ENCODE measurements around the gene MAP4K2.

DNA sequence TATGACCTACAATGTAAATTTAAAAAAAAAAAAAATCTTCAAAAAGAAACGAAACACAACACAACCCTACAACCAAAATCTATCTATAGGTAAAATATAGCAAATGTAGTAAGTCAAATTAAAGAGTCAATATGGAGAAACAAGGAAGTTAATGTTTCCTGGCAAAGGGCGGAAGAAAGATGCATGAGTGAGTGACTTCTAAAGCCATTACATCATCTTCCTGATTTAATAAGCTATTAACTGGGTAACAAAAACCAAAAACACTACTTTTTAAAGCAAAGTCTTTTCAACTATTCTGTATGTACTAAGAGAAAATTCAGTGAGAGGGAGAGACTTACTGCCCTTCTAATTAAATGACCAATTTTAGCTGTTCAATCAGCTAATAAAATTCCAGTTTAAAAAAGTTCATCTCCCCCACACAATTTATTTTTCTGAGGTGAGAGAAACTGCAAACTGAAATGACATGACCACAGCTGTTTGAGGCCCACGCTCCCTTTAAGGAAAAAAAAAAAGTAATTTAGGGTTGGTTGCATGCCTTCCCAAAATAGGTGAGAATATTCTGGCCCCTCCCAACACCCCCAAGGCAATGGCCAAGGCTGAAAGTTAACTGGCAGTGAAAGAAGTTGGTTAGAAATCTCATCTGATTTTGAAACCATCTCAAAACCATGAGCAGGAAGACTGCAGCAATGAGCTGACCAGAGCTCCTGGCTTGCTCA is 30.6 kb downstream of the MAP4K2 start:
- TF ChIP-seq RAD21 (IDR thresholded peaks at IDR 0.05; ENCODE audit: low read depth) (no peak), EP300 (IDR thresholded peaks at IDR 0.05; ENCODE audit: borderline replicate concordance) (no peak), TCF12 (IDR thresholded peaks at IDR 0.05; ENCODE audit: low read depth) (no peak), TAF1 (IDR thresholded peaks at IDR 0.05; ENCODE audit: low read depth) (no peak), CREB1 (IDR thresholded peaks at IDR 0.05; ENCODE audit: low read depth) (no peak), CEBPB (IDR thresholded peaks at IDR 0.05) (no peak), TEAD4 (IDR thresholded peaks at IDR 0.05) (no peak), YY1 (IDR thresholded peaks at IDR 0.05; ENCODE audit: low read depth) (no peak), ZBTB7A (IDR thresholded peaks at IDR 0.05; ENCODE audit: low read depth) (no peak), NFIC (IDR thresholded peaks at IDR 0.05) (no peak)
- TF ChIP-seq, protein P1, sequence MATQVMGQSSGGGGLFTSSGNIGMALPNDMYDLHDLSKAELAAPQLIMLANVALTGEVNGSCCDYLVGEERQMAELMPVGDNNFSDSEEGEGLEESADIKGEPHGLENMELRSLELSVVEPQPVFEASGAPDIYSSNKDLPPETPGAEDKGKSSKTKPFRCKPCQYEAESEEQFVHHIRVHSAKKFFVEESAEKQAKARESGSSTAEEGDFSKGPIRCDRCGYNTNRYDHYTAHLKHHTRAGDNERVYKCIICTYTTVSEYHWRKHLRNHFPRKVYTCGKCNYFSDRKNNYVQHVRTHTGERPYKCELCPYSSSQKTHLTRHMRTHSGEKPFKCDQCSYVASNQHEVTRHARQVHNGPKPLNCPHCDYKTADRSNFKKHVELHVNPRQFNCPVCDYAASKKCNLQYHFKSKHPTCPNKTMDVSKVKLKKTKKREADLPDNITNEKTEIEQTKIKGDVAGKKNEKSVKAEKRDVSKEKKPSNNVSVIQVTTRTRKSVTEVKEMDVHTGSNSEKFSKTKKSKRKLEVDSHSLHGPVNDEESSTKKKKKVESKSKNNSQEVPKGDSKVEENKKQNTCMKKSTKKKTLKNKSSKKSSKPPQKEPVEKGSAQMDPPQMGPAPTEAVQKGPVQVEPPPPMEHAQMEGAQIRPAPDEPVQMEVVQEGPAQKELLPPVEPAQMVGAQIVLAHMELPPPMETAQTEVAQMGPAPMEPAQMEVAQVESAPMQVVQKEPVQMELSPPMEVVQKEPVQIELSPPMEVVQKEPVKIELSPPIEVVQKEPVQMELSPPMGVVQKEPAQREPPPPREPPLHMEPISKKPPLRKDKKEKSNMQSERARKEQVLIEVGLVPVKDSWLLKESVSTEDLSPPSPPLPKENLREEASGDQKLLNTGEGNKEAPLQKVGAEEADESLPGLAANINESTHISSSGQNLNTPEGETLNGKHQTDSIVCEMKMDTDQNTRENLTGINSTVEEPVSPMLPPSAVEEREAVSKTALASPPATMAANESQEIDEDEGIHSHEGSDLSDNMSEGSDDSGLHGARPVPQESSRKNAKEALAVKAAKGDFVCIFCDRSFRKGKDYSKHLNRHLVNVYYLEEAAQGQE (IDR thresholded peaks at IDR 0.05; ENCODE audit: low read depth): no peak
- TF ChIP-seq, protein P2, sequence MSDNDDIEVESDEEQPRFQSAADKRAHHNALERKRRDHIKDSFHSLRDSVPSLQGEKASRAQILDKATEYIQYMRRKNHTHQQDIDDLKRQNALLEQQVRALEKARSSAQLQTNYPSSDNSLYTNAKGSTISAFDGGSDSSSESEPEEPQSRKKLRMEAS (IDR thresholded peaks at IDR 0.05): no peak
